Measurements from ENCODE around the gene RMND1.
"Not testable (repeated sequence)": the region's sequence is repeated elsewhere in the genome, so short reads cannot be mapped to it uniquely, and the experiment has no call there.

RMND1 gene

GRCh38 chr6:151451417-151451949 is 443 bp downstream of the RMND1 start:
- no peak for DNase-seq

- not testable (repeated sequence) for DNase-seq
These were observed 998 bp downstream of the RMND1 start for GRCh38 chr6:151450928-151451327.

GRCh38 chr6:151448623-151449022 is 3.3 kb downstream of the RMND1 start:
- no peak for DNase-seq

GRCh38 chr6:151447237-151447636 is 4.7 kb downstream of the RMND1 start:
- DNase-seq, result no peak

- no peak for DNase-seq
These were observed 6.4 kb downstream of the RMND1 start for GRCh38 chr6:151445482-151445881.

- no peak for DNase-seq
These were observed 7.9 kb downstream of the RMND1 start for GRCh38 chr6:151443911-151444621.

- DNase-seq, result no peak
These were observed 8.5 kb downstream of the RMND1 start for GRCh38 chr6:151443454-151443853.

- no peak for DNase-seq
These were observed 9.6 kb downstream of the RMND1 start for GRCh38 chr6:151442371-151442770.

GRCh38 chr6:151441390-151442166 is 10.3 kb downstream of the RMND1 start:
- DNase-seq, result no peak

GRCh38 chr6:151440930-151441329 is 11.0 kb downstream of the RMND1 start:
- DNase-seq, result no peak

- no peak for DNase-seq
These were observed 11.4 kb downstream of the RMND1 start for GRCh38 chr6:151440498-151440897.

GRCh38 chr6:151437401-151437800 is 14.5 kb downstream of the RMND1 start:
- no peak for DNase-seq

GRCh38 chr6:151436802-151437201 is 15.1 kb downstream of the RMND1 start:
- DNase-seq, result no peak

- DNase-seq, result no peak
These were observed 15.6 kb downstream of the RMND1 start for GRCh38 chr6:151436300-151436699.

- DNase-seq, result no peak
These were observed 17.6 kb downstream of the RMND1 start for GRCh38 chr6:151434369-151434768.

GRCh38 chr6:151432651-151433050 is 19.3 kb downstream of the RMND1 start:
- DNase-seq, result no peak

GRCh38 chr6:151431337-151431736 is 20.6 kb downstream of the RMND1 start:
- no peak for DNase-seq

GRCh38 chr6:151430886-151431285 is 21.0 kb downstream of the RMND1 start:
- DNase-seq, result no peak

- DNase-seq, result no peak
These were observed 23.7 kb downstream of the RMND1 start for GRCh38 chr6:151428093-151428735.

- DNase-seq, result no peak
These were observed 26.4 kb downstream of the RMND1 start for GRCh38 chr6:151425561-151425960.

- DNase-seq, result no peak
These were observed 28.9 kb downstream of the RMND1 start for GRCh38 chr6:151422981-151423380.

GRCh38 chr6:151417477-151417876 is 34.4 kb downstream of the RMND1 start:
- no peak for DNase-seq

GRCh38 chr6:151414641-151415260 is 37.2 kb downstream of the RMND1 start:
- DNase-seq, result no peak
